Neural cell (in vitro differentiated cells): ENCODE results near the gene FASLG. TPM values are rescaled to one million over a fixed set of nuclear protein-coding genes. Genes with fewer than 3 reads are reported as not detected.

Experiments
- H2AFZ ChIP-seq: fragments of 200-600, 300-800 bp; sonication (generic), shearing (Covaris generic); 2 replicates; pipeline ENCODE4 v1.6.0; 2014; ENCODE audit warnings: low read depth, mild to moderate bottlenecking, antibody characterized with exemption, low read length, moderate library complexity
- H3F3A ChIP-seq: fragments of 200-600 bp; shearing (Covaris generic); 2 replicates; pipeline ENCODE4 v1.6.1; 2016; ENCODE audit warnings: mild to moderate bottlenecking, moderate library complexity, mixed read lengths, antibody characterized with exemption, low read length; ENCODE audit not compliant: insufficient read depth, poor library complexity, severe bottlenecking
- H3K27ac ChIP-seq: fragments of 200-600, 300-800 bp; sonication (generic), shearing (Covaris generic); 2 replicates; pipeline ENCODE4 v1.5.1; 2014; ENCODE audit warnings: mild to moderate bottlenecking, low read length, moderate library complexity
- H3K27me3 ChIP-seq: fragments of 300-800, 200-600 bp; sonication (generic), shearing (Covaris generic); 2 replicates; pipeline ENCODE4 v1.6.0; 2014; ENCODE audit warnings: mild to moderate bottlenecking, low read depth, low read length, moderate library complexity; ENCODE audit not compliant: insufficient read depth
- H3K36me3 ChIP-seq: fragments of 300-800, 200-600 bp; sonication (generic), shearing (Covaris generic); 2 replicates; pipeline ENCODE4 v1.5.1; 2014; ENCODE audit warnings: mild to moderate bottlenecking, antibody characterized with exemption, low read length, moderate library complexity; ENCODE audit not compliant: insufficient read depth
- H3K4me2 ChIP-seq: fragments of 300-800, 200-600 bp; sonication (generic), shearing (Covaris generic); 2 replicates; pipeline ENCODE4 v1.6.0; 2014; ENCODE audit warnings: mild to moderate bottlenecking, low read length
- H3K4me3 ChIP-seq: fragments of 300-800, 200-600 bp; sonication (generic), shearing (Covaris generic); 2 replicates; pipeline ENCODE4 v1.5.1; 2014; ENCODE audit warnings: mild to moderate bottlenecking, low read length, moderate library complexity
- H3K79me2 ChIP-seq: fragments of 200-600 bp; shearing (Covaris generic); replicated peaks from 2 replicates; pipeline ENCODE4 v1.6.0; 2014; ENCODE audit warnings: mild to moderate bottlenecking, low read length, moderate library complexity; ENCODE audit not compliant: insufficient read depth
- H3K9ac ChIP-seq: fragments of 300-800, 200-600 bp; sonication (generic), shearing (Covaris generic); 2 replicates; pipeline ENCODE4 v1.6.1; 2016; ENCODE audit warnings: mild to moderate bottlenecking, low read length, mixed read lengths
- H3K9me2 ChIP-seq: fragments of 200-600 bp; shearing (Covaris generic); 2 replicates; pipeline ENCODE4 v1.6.1; 2016; ENCODE audit warnings: mild to moderate bottlenecking, low read length, mixed read lengths; ENCODE audit not compliant: insufficient read depth
- H3K9me3 ChIP-seq: fragments of 200-600, 300-800 bp; sonication (generic), shearing (Covaris generic); 2 replicates; pipeline ENCODE4 v1.6.1; 2016; ENCODE audit warnings: mild to moderate bottlenecking, mixed run types, low read length, moderate library complexity, mixed read lengths
- H4K20me1 ChIP-seq: fragments of 200-600 bp; shearing (Covaris generic); 2 replicates; pipeline ENCODE4 v1.6.1; 2016; ENCODE audit warnings: mild to moderate bottlenecking, mixed run types; ENCODE audit not compliant: insufficient read depth
- CTCF ChIP-seq: fragments of 450-650 bp; IDR thresholded peaks from 2 replicates; pipeline ENCODE4 v1.5.1; 2014; ENCODE audit warnings: antibody characterized with exemption, mild to moderate bottlenecking, moderate library complexity; ENCODE audit not compliant: poor library complexity, severe bottlenecking
- EP300 ChIP-seq: fragments of 450-650 bp; conservative IDR thresholded peaks from 2 replicates; pipeline ENCODE4 v1.6.1; 2014; ENCODE audit warnings: antibody characterized with exemption, mild to moderate bottlenecking, moderate library complexity; ENCODE audit not compliant: poor library complexity, severe bottlenecking
- EZH2 ChIP-seq: fragments of 200-600, 300-800 bp; shearing (Covaris generic), sonication (generic); IDR thresholded peaks from 2 replicates; pipeline ENCODE4 v1.6.1; 2014; ENCODE audit warnings: antibody characterized with exemption, low read length, borderline replicate concordance, mild to moderate bottlenecking; ENCODE audit not compliant: insufficient read depth, poor library complexity, severe bottlenecking
- MXI1 ChIP-seq: fragments of 450-650 bp; conservative IDR thresholded peaks from 2 replicates; pipeline ENCODE4 v1.6.1; 2014; ENCODE audit warnings: antibody characterized with exemption, mild to moderate bottlenecking; ENCODE audit not compliant: poor library complexity, severe bottlenecking
- POLR2AphosphoS5 ChIP-seq: IDR thresholded peaks from 2 replicates; pipeline ENCODE4 v1.6.1; 2012
- RAD21 ChIP-seq: fragments of 450-650 bp; conservative IDR thresholded peaks from 2 replicates; pipeline ENCODE4 v1.6.1; 2014; ENCODE audit warnings: antibody characterized with exemption, mild to moderate bottlenecking, moderate library complexity
- SMC3 ChIP-seq: fragments of 450-650 bp; conservative IDR thresholded peaks from 2 replicates; pipeline ENCODE4 v1.6.1; 2014; ENCODE audit warnings: antibody characterized with exemption, mild to moderate bottlenecking, moderate library complexity; ENCODE audit not compliant: poor library complexity
- TAF1 ChIP-seq: IDR thresholded peaks from 2 replicates; pipeline ENCODE4 v1.6.1; 2012; ENCODE audit warnings: low read depth
- polyA plus RNA-seq: library from polyadenylated mRNA; depleted of rRNA; stranded (reverse); fragments of >200 nt; gene quantifications from 2 replicates; pipeline ENCODE4 v1.2.3, GENCODE V29; 2014
- TF ChIP-seq, protein P1 (sequence below): IDR thresholded peaks from 2 replicates; pipeline ENCODE4 v1.6.1; 2012; ENCODE audit warnings: borderline replicate concordance

FASLG gene
- polyA plus RNA-seq, 1 donor from 2014 or later: not detected

- no peak overlapping the region for H3K9ac ChIP-seq
- no peaks in the 10 kb centered on the region for H4K20me1 ChIP-seq
- no peaks in the 10 kb centered on the region for H3K9me3 ChIP-seq
- TF ChIP-seq SMC3: no peak
- TF ChIP-seq EZH2: no peak
- TF ChIP-seq RAD21: no peak
- no peak for TF ChIP-seq EP300
- TF ChIP-seq TAF1: no peak
- no peak overlapping the region for H2AFZ ChIP-seq
- no peaks in the 10 kb centered on the region for H3K79me2 ChIP-seq
- H3K4me3 ChIP-seq: no peak overlapping the region
- H3K27me3 ChIP-seq: no peaks in the 10 kb centered on the region
- no peaks in the 10 kb centered on the region for H3K36me3 ChIP-seq
- no peak overlapping the region for H3K27ac ChIP-seq
- no peaks in the 10 kb centered on the region for H3F3A ChIP-seq
- H3K4me2 ChIP-seq: no peak overlapping the region
- H3K9me2 ChIP-seq: no peaks in the 10 kb centered on the region
Observed at GRCh38 chr1:172700556-172700955, 41.7 kb downstream of the FASLG start.

DNA sequence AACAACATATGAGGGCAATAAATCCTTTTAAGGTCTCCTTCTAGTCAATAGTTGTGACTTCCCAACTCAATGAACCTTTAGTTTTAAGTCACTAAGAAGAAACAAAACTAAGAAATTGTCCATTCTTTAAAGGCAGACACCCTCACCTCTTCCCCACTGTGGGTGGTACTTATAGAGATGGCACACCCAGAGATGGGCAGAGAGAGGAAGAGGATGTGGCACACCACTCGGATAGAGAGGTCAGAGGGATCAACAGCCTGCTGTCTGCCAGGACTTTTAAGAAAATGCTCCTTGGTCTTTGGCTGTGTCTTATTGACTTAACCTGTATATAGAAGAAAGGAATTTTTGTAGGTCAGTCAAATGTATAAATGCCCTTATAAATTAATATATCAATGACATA lies 45.1 kb downstream of the FASLG start:
- Histone ChIP-seq H3F3A (no peaks in the 10 kb centered on the region), H3K79me2 (no peaks in the 10 kb centered on the region), H3K9me3 (no peaks in the 10 kb centered on the region), H3K4me3 (no peak overlapping the region), H2AFZ (no peak overlapping the region), H3K27ac (no peak overlapping the region), H4K20me1 (no peaks in the 10 kb centered on the region), H3K4me2 (no peak overlapping the region), H3K9me2 (no peaks in the 10 kb centered on the region), H3K27me3 (no peaks in the 10 kb centered on the region), H3K36me3 (no peaks in the 10 kb centered on the region), H3K9ac (no peak overlapping the region)
- TF ChIP-seq EP300: no peak
- TF ChIP-seq, protein P1, sequence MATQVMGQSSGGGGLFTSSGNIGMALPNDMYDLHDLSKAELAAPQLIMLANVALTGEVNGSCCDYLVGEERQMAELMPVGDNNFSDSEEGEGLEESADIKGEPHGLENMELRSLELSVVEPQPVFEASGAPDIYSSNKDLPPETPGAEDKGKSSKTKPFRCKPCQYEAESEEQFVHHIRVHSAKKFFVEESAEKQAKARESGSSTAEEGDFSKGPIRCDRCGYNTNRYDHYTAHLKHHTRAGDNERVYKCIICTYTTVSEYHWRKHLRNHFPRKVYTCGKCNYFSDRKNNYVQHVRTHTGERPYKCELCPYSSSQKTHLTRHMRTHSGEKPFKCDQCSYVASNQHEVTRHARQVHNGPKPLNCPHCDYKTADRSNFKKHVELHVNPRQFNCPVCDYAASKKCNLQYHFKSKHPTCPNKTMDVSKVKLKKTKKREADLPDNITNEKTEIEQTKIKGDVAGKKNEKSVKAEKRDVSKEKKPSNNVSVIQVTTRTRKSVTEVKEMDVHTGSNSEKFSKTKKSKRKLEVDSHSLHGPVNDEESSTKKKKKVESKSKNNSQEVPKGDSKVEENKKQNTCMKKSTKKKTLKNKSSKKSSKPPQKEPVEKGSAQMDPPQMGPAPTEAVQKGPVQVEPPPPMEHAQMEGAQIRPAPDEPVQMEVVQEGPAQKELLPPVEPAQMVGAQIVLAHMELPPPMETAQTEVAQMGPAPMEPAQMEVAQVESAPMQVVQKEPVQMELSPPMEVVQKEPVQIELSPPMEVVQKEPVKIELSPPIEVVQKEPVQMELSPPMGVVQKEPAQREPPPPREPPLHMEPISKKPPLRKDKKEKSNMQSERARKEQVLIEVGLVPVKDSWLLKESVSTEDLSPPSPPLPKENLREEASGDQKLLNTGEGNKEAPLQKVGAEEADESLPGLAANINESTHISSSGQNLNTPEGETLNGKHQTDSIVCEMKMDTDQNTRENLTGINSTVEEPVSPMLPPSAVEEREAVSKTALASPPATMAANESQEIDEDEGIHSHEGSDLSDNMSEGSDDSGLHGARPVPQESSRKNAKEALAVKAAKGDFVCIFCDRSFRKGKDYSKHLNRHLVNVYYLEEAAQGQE: no peak
- TF ChIP-seq SMC3: no peak
- no peak for TF ChIP-seq POLR2AphosphoS5
- TF ChIP-seq TAF1: no peak
- TF ChIP-seq EZH2: no peak
- TF ChIP-seq RAD21: no peak
- TF ChIP-seq CTCF: no peak

GRCh38 chr1:172704420-172705210 lies 45.7 kb downstream of the FASLG start:
- H2AFZ ChIP-seq: no peak overlapping the region
- H3K4me3 ChIP-seq: no peak overlapping the region
- H3K27me3 ChIP-seq: no peaks in the 10 kb centered on the region
- no peak overlapping the region for H3K9ac ChIP-seq
- no peaks in the 10 kb centered on the region for H3K36me3 ChIP-seq
- H4K20me1 ChIP-seq: no peaks in the 10 kb centered on the region
- no peak overlapping the region for H3K27ac ChIP-seq
- no peak overlapping the region for H3K4me2 ChIP-seq
- H3K79me2 ChIP-seq: no peaks in the 10 kb centered on the region
- H3K9me2 ChIP-seq: no peaks in the 10 kb centered on the region
- H3K9me3 ChIP-seq: no peaks in the 10 kb centered on the region
- H3F3A ChIP-seq: no peaks in the 10 kb centered on the region
- TF ChIP-seq SMC3: no peak
- TF ChIP-seq EP300: no peak
- TF ChIP-seq, protein P1: no peak
- no peak for TF ChIP-seq POLR2AphosphoS5
- no peak for TF ChIP-seq MXI1
- TF ChIP-seq EZH2: no peak
- no peak for TF ChIP-seq TAF1
- no peak for TF ChIP-seq CTCF
- no peak for TF ChIP-seq RAD21
